Kidney (tissue), 14 donors: Measurements from ENCODE around the gene YBEY. TPM values are rescaled to one million over a fixed set of nuclear protein-coding genes. Genes with fewer than 3 reads are reported as not detected.

Experiments used
- DNase-seq, 5 donors: peaks; one replicate each; pipeline ENCODE4 v3.0.0-alpha.2; 2013 to 2020
- FAIRE-seq: peaks from 2 replicates; lab custom pipeline; 2012; peaks lifted over from hg19 to GRCh38; lab: Jason Lieb, UNC
- H3K27ac ChIP-seq, 2 donors: one replicate each; pipeline ENCODE4 v1.7.0; 2013; ENCODE audit warnings: low read depth in 2 of 2, low read length in 2 of 2, inconsistent platforms in 1 of 2
- H3K27me3 ChIP-seq: one replicate; pipeline ENCODE4 v1.7.1; 2013; ENCODE audit warnings: low read length, inconsistent platforms; ENCODE audit not compliant: control insufficient read depth, insufficient read depth
- H3K36me3 ChIP-seq, 3 donors: one replicate each; pipeline versions ENCODE4 v1.7.0 to v1.7.1; 2013; ENCODE audit warnings: low read length in 3 of 3, control low read depth in 1 of 3, inconsistent platforms in 1 of 3; ENCODE audit not compliant: insufficient read depth in 3 of 3, control insufficient read depth in 2 of 3
- H3K4me1 ChIP-seq, 3 donors: one replicate each; pipeline versions ENCODE4 v1.7.0 to v1.7.1; 2013; ENCODE audit warnings: low read length in 3 of 3, inconsistent platforms in 1 of 3, low read depth in 1 of 3; ENCODE audit not compliant: control insufficient read depth in 2 of 3, insufficient read depth in 2 of 3
- H3K4me3 ChIP-seq, 3 donors: one replicate each; pipeline versions ENCODE4 v1.7.0 to v1.8.1; 2013; ENCODE audit warnings: low read length in 3 of 3, control low read depth in 1 of 3, inconsistent platforms in 1 of 3
- H3K9ac ChIP-seq, 3 donors: one replicate each; pipeline versions ENCODE4 v1.7.0 to v1.7.1; 2013; ENCODE audit warnings: low read length in 3 of 3, control low read depth in 1 of 3, inconsistent platforms in 1 of 3
- H3K9me3 ChIP-seq, 3 donors: one replicate each; pipeline versions ENCODE4 v1.7.0 to v1.7.1; 2013; ENCODE audit warnings: low read length in 3 of 3, control low read depth in 1 of 3, inconsistent platforms in 1 of 3; ENCODE audit not compliant: control insufficient read depth in 2 of 3, insufficient read depth in 1 of 3
- CTCF ChIP-seq: IDR thresholded peaks from 3 replicates; pipeline ENCODE4 v1.5.1; 2012; ENCODE audit warnings: mild to moderate bottlenecking, moderate library complexity, borderline replicate concordance; ENCODE audit not compliant: insufficient read depth; ENCODE audit errors: extremely low read depth
- intact Hi-C: fragments of 100-400 bp; cut with DNase I; formaldehyde crosslinking; loops from one replicate; pipeline ENCODE4 v1.11.1; 2022
- polyA plus RNA-seq: library from polyadenylated mRNA; stranded (reverse); fragments of 350-450 nt; fragmentation: Illumina TruSeq; extraction: RNeasy Lipid Tissue Mini Kit (QIAGEN cat#74804); gene quantifications from one replicate; pipeline ENCODE4 v1.2.3, GENCODE V29; 2014; ENCODE audit warnings: low read depth, low replicate concordance; ENCODE audit not compliant: insufficient read depth
- total RNA-seq: library from RNA; stranded (reverse); fragmentation: NEBNext Ultra II Directional; extraction: Animal tissue kit (Norgen Biotek cat#: 25700); gene quantifications from one replicate; pipeline ENCODE4 v1.2.1, GENCODE V29; 2021
- donor health status: control.
- donor health status: control.
- donor health status: control.
- donor health status: control.
- donor health status: control.
- donor health status: DM: yes; HTN: yes; CAD: no.
- donor health status: Normal renal cell carcinoma (clear cell type).

YBEY gene
- total and polyA plus RNA-seq, 2 donors from 2014 or later: 17.5 to 29.6 TPM

GRCh38 chr21:46345861-46346260 lies 59.7 kb downstream of the YBEY start:
- TF ChIP-seq CTCF: no peak
- peak in 1 of 5 donors; percentile 42 for DNase-seq
- no peak overlapping the region for H3K27ac ChIP-seq
- H3K9me3 ChIP-seq: no peaks in the 10 kb centered on the region
- H3K36me3 ChIP-seq: peaks cover 0 to 38% (median 21%) of the 10 kb centered on the region in 3 donors
- H3K27me3 ChIP-seq: no peaks in the 10 kb centered on the region
- intact Hi-C loops: no loop called here
- H3K4me3 ChIP-seq: no peak overlapping the region
- no peak overlapping the region for H3K9ac ChIP-seq
- no peak for FAIRE-seq
- no peaks in the 10 kb centered on the region for H3K4me1 ChIP-seq

GRCh38 chr21:46346296-46347202 lies 60.4 kb downstream of the YBEY start:
- no peak for TF ChIP-seq CTCF
- H3K36me3 ChIP-seq: peaks cover 3 to 43% (median 27%) of the 10 kb centered on the region in 3 donors
- FAIRE-seq: no peak

GRCh38 chr21:46347203-46347550 lies 61.0 kb downstream of the YBEY start:
- TF ChIP-seq CTCF: no peak
- H3K4me3 ChIP-seq: no peak overlapping the region
- no peak overlapping the region for H3K27ac ChIP-seq
- H3K9ac ChIP-seq: no peak overlapping the region
- no peaks in the 10 kb centered on the region for H3K27me3 ChIP-seq
- FAIRE-seq: no peak
- H3K9me3 ChIP-seq: no peaks in the 10 kb centered on the region
- H3K4me1 ChIP-seq: no peaks in the 10 kb centered on the region
- no peak for DNase-seq
- intact Hi-C loops: no loop called here
- peaks cover 3 to 46% (median 28%) of the 10 kb centered on the region in 3 donors for H3K36me3 ChIP-seq

More at GRCh38 chr21:46346296-46347202, 60.4 kb downstream of the YBEY start:
- Histone ChIP-seq H3K9ac (no peak overlapping the region), H3K4me3 (no peak overlapping the region), H3K27me3 (no peaks in the 10 kb centered on the region), H3K4me1 (no peaks in the 10 kb centered on the region), H3K27ac (no peak overlapping the region), H3K9me3 (no peaks in the 10 kb centered on the region)
- DNase-seq: no peak
- intact Hi-C loops: no loop called here

Other genes starting within 250 kb of the YBEY start
- 174 TPM for gene COL6A2, start 188.2 kb upstream of the YBEY start, total RNA-seq
- 52.4 TPM for gene COL6A2, start 188.2 kb upstream of the YBEY start, polyA plus RNA-seq
- 51.6 TPM for gene FTCD, start 130.8 kb upstream of the YBEY start, total RNA-seq
- gene FTCD, start 130.8 kb upstream of the YBEY start, polyA plus RNA-seq: 273 TPM
- 8.7 TPM for gene SPATC1L, start 101.9 kb upstream of the YBEY start, total RNA-seq
- 3.7 TPM for gene SPATC1L, start 101.9 kb upstream of the YBEY start, polyA plus RNA-seq
- gene LSS, start 57.6 kb upstream of the YBEY start, total RNA-seq: 24.6 TPM
- 15.8 TPM for gene LSS, start 57.6 kb upstream of the YBEY start, polyA plus RNA-seq
- 101 TPM for gene MCM3AP, start 731 bp upstream of the YBEY start, total RNA-seq
- gene MCM3AP, start 731 bp upstream of the YBEY start, polyA plus RNA-seq: 29.0 TPM
- gene C21orf58, start 37.5 kb downstream of the YBEY start, total RNA-seq: 2.7 TPM
- gene C21orf58, start 37.5 kb downstream of the YBEY start, polyA plus RNA-seq: 0.67 TPM
- gene PCNT, start 37.8 kb downstream of the YBEY start, total RNA-seq: 26.1 TPM
- gene PCNT, start 37.8 kb downstream of the YBEY start, polyA plus RNA-seq: 4.2 TPM
- 36.5 TPM for gene DIP2A, start 172.5 kb downstream of the YBEY start, total RNA-seq
- 8.7 TPM for gene DIP2A, start 172.5 kb downstream of the YBEY start, polyA plus RNA-seq